Psoas muscle (tissue), 8 donors: ENCODE data around the gene TFDP1. TPM values are rescaled to one million over a fixed set of nuclear protein-coding genes. Genes with fewer than 3 reads are reported as not detected.
A peak's percentile ranks its signal among the peaks of the same experiment; 100 is the strongest.

Experiments
- ATAC-seq, 4 donors: fragments of 200-7000 bp; cut with Tn5 transposase; one replicate each; pipeline ENCODE4 v1.9.1; 2020; ENCODE audit warnings: moderate library complexity in 3 of 4, mild to moderate bottlenecking in 2 of 4
- DNase-seq, 2 donors: peaks; one replicate each; pipeline ENCODE4 v3.0.0-alpha.2; 2020
- H3K27ac ChIP-seq: fragments of 200-600 bp; one replicate; pipeline ENCODE4 v1.8.0; 2022
- H3K27me3 ChIP-seq, 3 donors: fragments of 200-600 bp in 1 of 3; one replicate each; pipeline versions ENCODE4 v1.6.1 to v1.8.0; 2013 to 2022; ENCODE audit warnings: low read length in 2 of 3, mild to moderate bottlenecking in 2 of 3, moderate library complexity in 1 of 3; ENCODE audit not compliant: insufficient read depth in 3 of 3
- H3K36me3 ChIP-seq, 2 donors: fragments of 200-600 bp in 1 of 2; one replicate each; pipeline versions ENCODE4 v1.6.1 to v1.8.0; 2013 to 2022; ENCODE audit warnings: low read depth in 1 of 2, mild to moderate bottlenecking in 1 of 2, moderate library complexity in 1 of 2; ENCODE audit not compliant: insufficient read depth in 1 of 2
- H3K4me1 ChIP-seq: fragments of 200-600 bp; one replicate; pipeline ENCODE4 v1.8.0; 2022
- H3K4me3 ChIP-seq: fragments of 200-600 bp; one replicate; pipeline ENCODE4 v1.8.0; 2022; ENCODE audit warnings: mild to moderate bottlenecking
- H3K9me3 ChIP-seq: fragments of 200-600 bp; one replicate; pipeline ENCODE4 v1.8.0; 2022
- CTCF ChIP-seq: fragments of 200-600 bp; IDR thresholded peaks from one replicate; pipeline ENCODE4 v1.8.0; 2022; ENCODE audit warnings: antibody characterized with exemption
- WGBS, 3 donors: extraction: QIAGEN DNeasy Blood & Tissue Kit; methylation state at CpG; one replicate each; pipeline versions ENCODE4 v1.1.6 to v1.1.7; 2013; 5-methylcytosine and 5-hydroxymethylcytosine counted together
- intact Hi-C, 2 donors: fragments of 100-400 bp; cut with DNase I; formaldehyde crosslinking; loops; one replicate each; pipeline versions ENCODE4 v1.11.0 to v1.14.2; 2022
- polyA plus RNA-seq, 3 donors: library from polyadenylated mRNA; stranded (reverse); fragments of 200-250 nt; gene quantifications; one replicate each; pipeline ENCODE4 v1.2.3, GENCODE V29; 2013
- total RNA-seq, 4 donors: library from RNA; stranded (reverse); fragmentation: NEBNext Ultra II Directional in 2 of 4; extraction: Animal tissue kit (Norgen Biotek cat#: 25700) in 2 of 4; gene quantifications; one replicate each; pipeline versions ENCODE4 v1.2.1 to v1.2.4, GENCODE V29; 2021 to 2023
- donor health status: healthy with polysubstance abuse.
- donor health status: DM: no; HTN: no; CAD: no; lungs with moderate emphysema.
- donor health status: Bipolar disorder and iron deficiency.
- donor health status: healthy.
- donor health status: DM: yes; HTN: yes; CAD: no.
- donor health status: DM: no; HTN: no; CAD: no.
- donor health status: DM: no; HTN: no; CAD: no.
- donor health status: DM: yes; HTN: yes; CAD: no.

Gene TFDP1
- total and polyA plus RNA-seq, 7 donors, result 18.8 to 40.2 (median 31.4) TPM

- WGBS, 3 donors, result 59 to 64% (median 61%) methylated on average over 23 to 24 of the region's 24 CpGs
- DNase-seq (peak in 1 of 2 donors; percentile 31), ATAC-seq (no peak)
These were observed 84.0 kb downstream of the TFDP1 start for GRCh38 chr13:113668491-113668971.

DNA sequence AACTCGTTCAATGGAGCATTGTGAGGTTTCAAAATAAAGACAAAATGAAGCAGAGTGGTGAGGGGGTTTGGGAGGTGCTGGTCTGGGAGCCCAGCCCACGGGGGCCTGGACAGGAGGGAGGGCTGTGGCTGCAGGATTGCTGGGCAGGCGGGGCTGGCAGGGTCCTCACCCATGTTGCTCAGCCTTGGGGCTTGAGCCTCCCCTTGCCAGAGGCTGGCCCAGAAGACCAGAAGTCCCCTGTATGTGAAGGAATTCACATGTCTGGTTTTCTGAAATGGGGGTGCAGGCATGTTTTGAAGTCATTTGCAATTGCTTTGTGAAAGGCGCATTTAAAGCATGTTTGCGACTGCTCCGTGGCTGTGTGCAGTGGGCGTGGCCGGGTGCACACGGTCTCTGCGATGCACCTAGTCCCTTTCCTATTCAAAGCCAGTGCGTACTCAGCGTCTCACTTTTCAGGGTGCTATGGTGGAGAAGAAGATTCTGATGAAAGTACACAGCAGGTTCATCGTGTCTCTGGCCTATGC lies 84.7 kb downstream of the TFDP1 start:
- Histone ChIP-seq H3K4me3 (no peak overlapping the region), H3K36me3 (no peaks in the 10 kb centered on the region), H3K27me3 (peaks cover 0 to 8% (median 7%) of the 10 kb centered on the region in 3 donors), H3K4me1 (no peaks in the 10 kb centered on the region), H3K27ac (no peak overlapping the region), H3K9me3 (no peaks in the 10 kb centered on the region)
- ATAC-seq (no peak), DNase-seq (peak in 1 of 2 donors; percentile 40)
- 76 to 78% (median 76%) methylated on average over 13 of the region's 13 CpGs for WGBS, 3 donors
- no peak for TF ChIP-seq CTCF
- intact Hi-C loops, result no loop called here

More at GRCh38 chr13:113668491-113668971, 84.0 kb downstream of the TFDP1 start:
- no peaks in the 10 kb centered on the region for H3K36me3 ChIP-seq
- H3K27me3 ChIP-seq, result peaks cover 0 to 10% (median 7%) of the 10 kb centered on the region in 3 donors
- no peaks in the 10 kb centered on the region for H3K9me3 ChIP-seq
- no peak overlapping the region for H3K27ac ChIP-seq
- no peak for TF ChIP-seq CTCF
- no peak overlapping the region for H3K4me3 ChIP-seq
- no peaks in the 10 kb centered on the region for H3K4me1 ChIP-seq
- intact Hi-C loops, result no loop called here

GRCh38 chr13:113669755-113670341 lies 85.3 kb downstream of the TFDP1 start:
- intact Hi-C loops, result no loop called here
- Histone ChIP-seq H3K36me3 (no peaks in the 10 kb centered on the region), H3K27ac (no peak overlapping the region), H3K4me3 (no peak overlapping the region), H3K9me3 (no peaks in the 10 kb centered on the region), H3K4me1 (no peaks in the 10 kb centered on the region), H3K27me3 (peaks cover 0 to 5% (median 2%) of the 10 kb centered on the region in 3 donors)
- no peak for TF ChIP-seq CTCF
- 87 to 91% (median 89%) methylated on average over 21 of the region's 21 CpGs for WGBS, 3 donors
- DNase-seq (peak in 1 of 2 donors; percentile 47), ATAC-seq (peak in 1 of 4 donors; percentile 15)

DNA sequence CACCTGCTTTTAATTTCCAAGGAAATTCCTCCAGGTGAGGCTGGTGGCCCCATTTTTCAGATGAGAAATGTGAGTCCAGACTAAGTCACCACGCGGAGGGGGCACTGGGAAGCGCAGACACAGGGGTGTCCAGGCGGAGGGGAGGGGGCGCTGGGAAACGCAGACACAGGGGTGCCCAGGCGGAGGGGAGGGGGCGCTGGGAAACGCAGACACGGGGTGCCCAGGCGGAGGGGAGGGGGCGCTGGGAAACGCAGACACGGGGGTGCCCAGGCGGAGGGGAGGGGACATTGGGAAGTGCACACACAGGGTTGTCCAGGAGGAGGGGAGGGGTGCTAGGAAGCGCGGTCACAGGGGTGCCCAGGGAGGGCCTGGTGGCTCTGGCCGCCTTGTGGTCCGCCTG lies 86.0 kb downstream of the TFDP1 start:
- WGBS, 3 donors, result 89 to 94% (median 91%) methylated on average over 12 to 19 of the region's 19 CpGs
- intact Hi-C loops, result no loop called here
- Histone ChIP-seq H3K36me3 (no peaks in the 10 kb centered on the region), H3K27me3 (peaks cover 0 to 2% (median 0%) of the 10 kb centered on the region in 3 donors), H3K4me3 (no peak overlapping the region), H3K4me1 (no peaks in the 10 kb centered on the region), H3K9me3 (no peaks in the 10 kb centered on the region), H3K27ac (no peak overlapping the region)
- DNase-seq (peak in 1 of 2 donors; percentile 26), ATAC-seq (no peak)
- TF ChIP-seq CTCF, result no peak
